Body of pancreas (tissue), 4 donors: Measurements from ENCODE around the gene CDKN2C. TPM values are rescaled to one million over a fixed set of nuclear protein-coding genes. Genes with fewer than 3 reads are reported as not detected.

Experiments
- ATAC-seq: fragments of 150-250 bp; one replicate; pipeline ENCODE4 v1.9.1; 2016
- DNase-seq, 4 donors: peaks; one replicate each; pipeline ENCODE4 v3.0.0-alpha.2; 2019
- H3K27ac ChIP-seq, 4 donors: fragments of 200-600 bp; sonication (generic); 1 replicate in 3 of 4; 2 replicates in 1 of 4; pipeline versions ENCODE4 v1.5.1 to v1.6.1; 2016 to 2019; ENCODE audit warnings: mild to moderate bottlenecking in 1 of 4, mixed read lengths in 1 of 4, moderate library complexity in 1 of 4
- H3K27me3 ChIP-seq, 2 donors: fragments of 200-600 bp; sonication (generic); one replicate each; pipeline ENCODE4 v1.6.0; 2016; ENCODE audit warnings: mild to moderate bottlenecking in 1 of 2
- H3K36me3 ChIP-seq, 2 donors: fragments of 200-600 bp; sonication (generic); replicated peaks in 1 of 2; 2 replicates each; pipeline ENCODE4 v1.5.1; 2016; ENCODE audit warnings: low read depth in 2 of 2; ENCODE audit not compliant: insufficient read depth in 1 of 2
- H3K4me1 ChIP-seq: fragments of 200-600 bp; sonication (generic); one replicate; pipeline ENCODE4 v1.6.0; 2016
- H3K4me3 ChIP-seq, 2 donors: fragments of 200-600 bp; sonication (generic); 1 replicate in 1 of 2; 2 replicates in 1 of 2; pipeline ENCODE4 v1.5.1; 2016 to 2019
- H3K9me3 ChIP-seq, 3 donors: fragments of 200-600 bp; sonication (generic); 1 replicate in 2 of 3; 2 replicates in 1 of 3; pipeline ENCODE4 v1.5.1; 2016
- CTCF ChIP-seq, 7 experiments: fragments of 450-650 bp in 4 of 7; fragments of 200-600 bp in 3 of 7; sonication (generic) in 3 of 7; IDR thresholded peaks; one replicate each; pipeline ENCODE4 v1.5.1; 2016 to 2019; ENCODE audit warnings: antibody characterized with exemption in 7 of 7
- POLR2A ChIP-seq, 3 donors: fragments of 450-650 bp; IDR thresholded peaks; one replicate each; pipeline ENCODE4 v1.6.1; 2016; ENCODE audit warnings: antibody characterized with exemption in 3 of 3, mild to moderate bottlenecking in 2 of 3
- WGBS, 2 donors: methylation state at CpG; one replicate each; pipeline ENCODE4 v1.1.5; 2017; 5-methylcytosine and 5-hydroxymethylcytosine counted together
- intact Hi-C: fragments of 100-400 bp; cut with DNase I; formaldehyde crosslinking; loops from one replicate; pipeline ENCODE4 v1.15.1; 2023
- total RNA-seq, 2 donors: library from RNA; depleted of rRNA; stranded (reverse); fragments of >200 nt; gene quantifications; one replicate each; pipeline ENCODE4 v1.1.0, GENCODE V29; 2016

Gene CDKN2C
- total RNA-seq, 2 donors from 2014 or later, result 7.6 to 11.9 TPM

- WGBS, 2 donors, result 54 to 65% methylated on average over 1 of the region's 1 CpG
- H3K27ac ChIP-seq, result no peak overlapping the region
- intact Hi-C loops, result no loop called here
Observed at GRCh38 chr1:50985094-50985493, 15.0 kb downstream of the CDKN2C start.

GRCh38 chr1:50986653-50987052, 16.6 kb downstream of the CDKN2C start:
- TF ChIP-seq POLR2A (IDR thresholded peaks at IDR 0.05), result no peak
- TF ChIP-seq CTCF (IDR thresholded peaks at IDR 0.05), result no peak
- no peak for DNase-seq
- Histone ChIP-seq H3K27me3 (no peaks in the 10 kb centered on the region), H3K4me1 (peaks cover 10% of the 10 kb centered on the region), H3K4me3 (no peak overlapping the region), H3K9me3 (no peaks in the 10 kb centered on the region), H3K27ac (no peak overlapping the region), H3K36me3 (no peaks in the 10 kb centered on the region)
- intact Hi-C loops, result no loop called here
- WGBS, 2 donors, result 60 to 68% methylated on average over 4 of the region's 4 CpGs
- ATAC-seq, result no peak

More at GRCh38 chr1:50985094-50985493, 15.0 kb downstream of the CDKN2C start:
- TF ChIP-seq POLR2A (IDR thresholded peaks at IDR 0.05) (no peak), CTCF (IDR thresholded peaks at IDR 0.05) (no peak)
- no peak for ATAC-seq
- no peak overlapping the region for H3K4me3 ChIP-seq
- no peaks in the 10 kb centered on the region for H3K27me3 ChIP-seq
- no peaks in the 10 kb centered on the region for H3K9me3 ChIP-seq
- H3K4me1 ChIP-seq, result peaks cover 10% of the 10 kb centered on the region
- no peak for DNase-seq
- H3K36me3 ChIP-seq, result no peaks in the 10 kb centered on the region

- no peaks in the 10 kb centered on the region for H3K9me3 ChIP-seq
- no peaks in the 10 kb centered on the region for H3K4me1 ChIP-seq
- no peak overlapping the region for H3K27ac ChIP-seq
- no peak for TF ChIP-seq POLR2A (IDR thresholded peaks at IDR 0.05)
- TF ChIP-seq CTCF (IDR thresholded peaks at IDR 0.05), result no peak
- H3K36me3 ChIP-seq, result no peaks in the 10 kb centered on the region
- 93 to 95% methylated on average over 2 of the region's 2 CpGs for whole genome bisulfite sequencing, 2 donors
- intact Hi-C loops, result no loop called here
- no peak for DNase-seq
- no peaks in the 10 kb centered on the region for H3K27me3 ChIP-seq
- no peak overlapping the region for H3K4me3 ChIP-seq
- no peak for ATAC-seq
Observed at GRCh38 chr1:50989694-50990093, 19.6 kb downstream of the CDKN2C start.

- WGBS, 2 donors, result 82 to 85% methylated on average over 3 of the region's 3 CpGs
- H3K4me3 ChIP-seq, result no peak overlapping the region
- no peaks in the 10 kb centered on the region for H3K36me3 ChIP-seq
- intact Hi-C loops, result no loop called here
- DNase-seq, result no peak
- ATAC-seq, result no peak
- H3K27ac ChIP-seq, result no peak overlapping the region
- TF ChIP-seq CTCF (IDR thresholded peaks at IDR 0.05) (no peak), POLR2A (IDR thresholded peaks at IDR 0.05) (no peak)
- H3K9me3 ChIP-seq, result no peaks in the 10 kb centered on the region
- no peaks in the 10 kb centered on the region for H3K27me3 ChIP-seq
- H3K4me1 ChIP-seq, result no peaks in the 10 kb centered on the region
Observed at GRCh38 chr1:50992532-50993318, 22.7 kb downstream of the CDKN2C start.

- Histone ChIP-seq H3K4me3 (no peak overlapping the region), H3K4me1 (no peaks in the 10 kb centered on the region), H3K27me3 (no peaks in the 10 kb centered on the region), H3K27ac (no peak overlapping the region), H3K9me3 (no peaks in the 10 kb centered on the region), H3K36me3 (no peaks in the 10 kb centered on the region)
- DNase-seq (no peak), ATAC-seq (no peak)
- intact Hi-C loops, result no loop called here
- 86 to 92% methylated on average over 3 of the region's 3 CpGs for WGBS, 2 donors
- no peak for TF ChIP-seq POLR2A (IDR thresholded peaks at IDR 0.05)
- TF ChIP-seq CTCF (IDR thresholded peaks at IDR 0.05), result no peak
Observed at GRCh38 chr1:50993645-50994044, 23.6 kb downstream of the CDKN2C start.
